GM21367 (cell line): ENCODE measurements around the gene MEX3D.

Source experiments
- ATAC-seq: cut with Tn5 transposase; IDR thresholded peaks from one replicate; pipeline ENCODE4 v1.9.1; 2021; ENCODE audit not compliant: unreplicated experiment

The MEX3D gene

GRCh38 chr19:1598777-1599459 is 30.8 kb upstream of the MEX3D start:
- ATAC-seq, result no peak

- no peak for ATAC-seq
Measured at GRCh38 chr19:1593501-1593772, 25.3 kb upstream of the MEX3D start.

- ATAC-seq, result peak; percentile 40
Measured at GRCh38 chr19:1592755-1593500, 24.8 kb upstream of the MEX3D start, which contains the start of gene MBD3. Gene MBD3 (minus strand): TSS chr19:1592865. CDS start chr19:1592631, 234 bp downstream.

- ATAC-seq, result peak; percentile 35
Measured at GRCh38 chr19:1592024-1592754, 24.1 kb upstream of the MEX3D start.

- ATAC-seq, result no peak
Measured at GRCh38 chr19:1591421-1592023, 23.4 kb upstream of the MEX3D start.

- ATAC-seq, result no peak
Measured at GRCh38 chr19:1590641-1591397, 22.7 kb upstream of the MEX3D start.

GRCh38 chr19:1587872-1588271 is 19.7 kb upstream of the MEX3D start:
- ATAC-seq, result no peak

GRCh38 chr19:1585243-1585580 is 17.1 kb upstream of the MEX3D start:
- no peak for ATAC-seq

GRCh38 chr19:1584500-1585242 is 16.5 kb upstream of the MEX3D start:
- no peak for ATAC-seq

GRCh38 chr19:1582201-1582600 is 14.1 kb upstream of the MEX3D start:
- ATAC-seq, result no peak

- no peak for ATAC-seq
Measured at GRCh38 chr19:1580957-1581356, 12.8 kb upstream of the MEX3D start.

GRCh38 chr19:1580382-1580781 is 12.3 kb upstream of the MEX3D start:
- ATAC-seq, result no peak

- ATAC-seq, result no peak
Measured at GRCh38 chr19:1579222-1579621, 11.1 kb upstream of the MEX3D start.

GRCh38 chr19:1577929-1578618 is 9.9 kb upstream of the MEX3D start:
- no peak for ATAC-seq

- ATAC-seq, result no peak
Measured at GRCh38 chr19:1577090-1577928, 9.2 kb upstream of the MEX3D start.

- ATAC-seq, result no peak
Measured at GRCh38 chr19:1576242-1577089, 8.3 kb upstream of the MEX3D start.

GRCh38 chr19:1575323-1576241 is 7.5 kb upstream of the MEX3D start:
- ATAC-seq, result no peak
